Subcutaneous adipose tissue (tissue), 4 donors: ENCODE measurements around the gene QRICH1. TPM values are rescaled to one million over a fixed set of nuclear protein-coding genes. Genes with fewer than 3 reads are reported as not detected.

Experiments
- CTCF ChIP-seq: fragments of 450-650 bp; IDR thresholded peaks from one replicate; pipeline ENCODE4 v1.5.1; 2016; ENCODE audit warnings: low read depth, mild to moderate bottlenecking, control low read depth, antibody characterized with exemption, moderate library complexity
- total RNA-seq, 4 donors: library from RNA; depleted of rRNA; stranded (reverse); fragments of >200 nt; gene quantifications; one replicate each; pipeline ENCODE4 v1.1.0, GENCODE V29; 2016

Gene QRICH1
- total RNA-seq, 4 donors from 2014 or later = 47.9 to 90.7 (median 76.5) TPM

GRCh38 chr3:49007771-49008528 lies 85.9 kb downstream of the QRICH1 start:
- no peak for TF ChIP-seq CTCF

GRCh38 chr3:49007068-49007770 lies 86.7 kb downstream of the QRICH1 start, which contains the start of gene WDR6:
WDR6 (plus strand) TSS chr3:49007391; CDS start chr3:49007432, 41 bp downstream.
- no peak for TF ChIP-seq CTCF

GRCh38 chr3:49006408-49007067 lies 87.3 kb downstream of the QRICH1 start:
- TF ChIP-seq CTCF = no peak

GRCh38 chr3:49005998-49006397 lies 87.9 kb downstream of the QRICH1 start:
- TF ChIP-seq CTCF = no peak

GRCh38 chr3:49005303-49005680 lies 88.6 kb downstream of the QRICH1 start:
- TF ChIP-seq CTCF = no peak

GRCh38 chr3:49004352-49005302 lies 89.2 kb downstream of the QRICH1 start:
- TF ChIP-seq CTCF = no peak
